Measurements from ENCODE around the gene GALNT16.

The GALNT16 gene

DNA sequence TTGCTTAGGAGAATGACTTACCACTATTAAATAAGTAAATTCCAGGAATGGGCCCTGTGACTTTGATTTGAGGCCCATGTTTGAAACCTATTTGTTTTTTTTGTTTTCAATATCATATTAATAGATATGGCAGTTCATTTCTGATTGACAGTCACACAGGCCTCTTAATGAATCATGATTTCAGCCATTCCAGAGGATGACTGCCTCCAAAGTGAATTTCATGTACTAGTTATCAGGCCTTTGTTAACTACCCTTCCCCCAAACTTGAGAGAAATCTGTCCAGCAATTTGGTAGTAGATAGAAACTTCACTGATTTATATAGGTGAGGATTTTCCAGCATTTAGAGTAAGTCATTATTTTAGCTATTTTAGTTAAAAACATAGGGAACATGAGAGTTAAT is 25.9 kb upstream of the GALNT16 start:
- H3K36me3 ChIP-seq (ENCODE audit: insufficient read depth, low read length), result peaks cover 3% of the 10 kb centered on the region

GRCh38 chr14:69235708-69236107 is 24.2 kb upstream of the GALNT16 start:
- no peaks in the 10 kb centered on the region for H4K20me1 ChIP-seq (ENCODE audit: insufficient read depth, low read length)
- H3K79me2 ChIP-seq (ENCODE audit: insufficient read depth, low read length), result no peaks in the 10 kb centered on the region
- ATAC-seq (ENCODE audit: insufficient read depth, low read depth), result no peak
- no peak overlapping the region for H2AFZ ChIP-seq (ENCODE audit: low read depth, low read length)
- no peak overlapping the region for H3K27ac ChIP-seq (ENCODE audit: low read length)
- TF ChIP-seq EZH2 (IDR thresholded peaks at IDR 0.05; ENCODE audit: borderline replicate concordance, low read depth, low read length, severe bottlenecking), result no peak
- TF ChIP-seq, protein P1, sequence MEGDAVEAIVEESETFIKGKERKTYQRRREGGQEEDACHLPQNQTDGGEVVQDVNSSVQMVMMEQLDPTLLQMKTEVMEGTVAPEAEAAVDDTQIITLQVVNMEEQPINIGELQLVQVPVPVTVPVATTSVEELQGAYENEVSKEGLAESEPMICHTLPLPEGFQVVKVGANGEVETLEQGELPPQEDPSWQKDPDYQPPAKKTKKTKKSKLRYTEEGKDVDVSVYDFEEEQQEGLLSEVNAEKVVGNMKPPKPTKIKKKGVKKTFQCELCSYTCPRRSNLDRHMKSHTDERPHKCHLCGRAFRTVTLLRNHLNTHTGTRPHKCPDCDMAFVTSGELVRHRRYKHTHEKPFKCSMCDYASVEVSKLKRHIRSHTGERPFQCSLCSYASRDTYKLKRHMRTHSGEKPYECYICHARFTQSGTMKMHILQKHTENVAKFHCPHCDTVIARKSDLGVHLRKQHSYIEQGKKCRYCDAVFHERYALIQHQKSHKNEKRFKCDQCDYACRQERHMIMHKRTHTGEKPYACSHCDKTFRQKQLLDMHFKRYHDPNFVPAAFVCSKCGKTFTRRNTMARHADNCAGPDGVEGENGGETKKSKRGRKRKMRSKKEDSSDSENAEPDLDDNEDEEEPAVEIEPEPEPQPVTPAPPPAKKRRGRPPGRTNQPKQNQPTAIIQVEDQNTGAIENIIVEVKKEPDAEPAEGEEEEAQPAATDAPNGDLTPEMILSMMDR (IDR thresholded peaks at IDR 0.05; ENCODE audit: borderline replicate concordance, extremely low read depth, low read length, poor library complexity, severe bottlenecking), result no peak
- no peaks in the 10 kb centered on the region for H3K4me1 ChIP-seq (ENCODE audit: insufficient read depth, low read length)
- H3K27me3 ChIP-seq (ENCODE audit: insufficient read depth, low read length, poor library complexity), result no peaks in the 10 kb centered on the region
- H3K9ac ChIP-seq (ENCODE audit: low read depth, low read length), result no peak overlapping the region
- H3K4me2 ChIP-seq (ENCODE audit: insufficient read depth, low read length), result no peak overlapping the region
- no peak overlapping the region for H3K4me3 ChIP-seq (ENCODE audit: low read depth in 1 of 2, low read length in 2 of 2)
- no peaks in the 10 kb centered on the region for H3K9me3 ChIP-seq (ENCODE audit: insufficient read depth, low read length, severe bottlenecking)
- H3K36me3 ChIP-seq (ENCODE audit: insufficient read depth, low read length), result peaks cover 3% of the 10 kb centered on the region
- DNase-seq, result no peak

More for the DNA sequence above, 25.9 kb upstream of the GALNT16 start:
- DNase-seq (no peak), ATAC-seq (ENCODE audit: insufficient read depth, low read depth) (no peak)
- no peak overlapping the region for H3K4me3 ChIP-seq (ENCODE audit: low read depth in 1 of 2, low read length in 2 of 2)
- H3K27me3 ChIP-seq (ENCODE audit: insufficient read depth, low read length, poor library complexity), result no peaks in the 10 kb centered on the region
- no peak overlapping the region for H2AFZ ChIP-seq (ENCODE audit: low read depth, low read length)
- no peak overlapping the region for H3K27ac ChIP-seq (ENCODE audit: low read length)
- H3K4me1 ChIP-seq (ENCODE audit: insufficient read depth, low read length), result no peaks in the 10 kb centered on the region
- H3K4me2 ChIP-seq (ENCODE audit: insufficient read depth, low read length), result no peak overlapping the region
- no peaks in the 10 kb centered on the region for H3K79me2 ChIP-seq (ENCODE audit: insufficient read depth, low read length)
- TF ChIP-seq EZH2 (IDR thresholded peaks at IDR 0.05; ENCODE audit: borderline replicate concordance, low read depth, low read length, severe bottlenecking), result no peak
- TF ChIP-seq, protein P1 (IDR thresholded peaks at IDR 0.05; ENCODE audit: borderline replicate concordance, extremely low read depth, low read length, poor library complexity, severe bottlenecking), result no peak
- H3K9me3 ChIP-seq (ENCODE audit: insufficient read depth, low read length, severe bottlenecking), result no peaks in the 10 kb centered on the region
- H4K20me1 ChIP-seq (ENCODE audit: insufficient read depth, low read length), result no peaks in the 10 kb centered on the region
- no peak overlapping the region for H3K9ac ChIP-seq (ENCODE audit: low read depth, low read length)

DNA sequence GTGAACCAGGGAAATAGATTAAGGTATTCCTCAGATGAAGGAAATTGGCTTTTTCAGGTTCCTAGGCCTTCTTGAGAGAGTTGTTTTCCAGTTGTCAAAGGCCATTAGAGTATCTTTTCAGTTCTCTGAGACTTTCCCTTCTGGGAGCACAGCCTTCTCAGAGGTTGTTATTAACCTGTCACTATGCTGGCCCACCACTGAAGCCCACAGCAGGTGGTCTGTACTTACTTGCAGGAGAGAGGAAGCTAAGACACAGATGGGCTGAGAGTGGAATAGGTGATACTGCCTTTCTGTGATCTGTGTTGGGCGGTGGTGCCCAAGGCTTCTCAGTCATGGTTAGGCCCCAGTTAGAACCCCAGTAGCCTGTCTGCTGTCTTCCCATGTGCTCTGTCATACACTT is 22.8 kb upstream of the GALNT16 start:
- no peak for ATAC-seq (ENCODE audit: insufficient read depth, low read depth)

More for the DNA sequence above, 22.8 kb upstream of the GALNT16 start:
- TF ChIP-seq EZH2 (IDR thresholded peaks at IDR 0.05; ENCODE audit: borderline replicate concordance, low read depth, low read length, severe bottlenecking), result no peak
- TF ChIP-seq, protein P1 (IDR thresholded peaks at IDR 0.05; ENCODE audit: borderline replicate concordance, extremely low read depth, low read length, poor library complexity, severe bottlenecking), result no peak
- H3K4me1 ChIP-seq (ENCODE audit: insufficient read depth, low read length), result no peaks in the 10 kb centered on the region
- DNase-seq, result no peak
- H3K79me2 ChIP-seq (ENCODE audit: insufficient read depth, low read length), result no peaks in the 10 kb centered on the region
- H3K36me3 ChIP-seq (ENCODE audit: insufficient read depth, low read length), result peaks cover 3% of the 10 kb centered on the region
- no peaks in the 10 kb centered on the region for H3K9me3 ChIP-seq (ENCODE audit: insufficient read depth, low read length, severe bottlenecking)
- no peaks in the 10 kb centered on the region for H4K20me1 ChIP-seq (ENCODE audit: insufficient read depth, low read length)
- H3K27ac ChIP-seq (ENCODE audit: low read length), result no peak overlapping the region
- H3K4me2 ChIP-seq (ENCODE audit: insufficient read depth, low read length), result no peak overlapping the region
- no peak overlapping the region for H3K9ac ChIP-seq (ENCODE audit: low read depth, low read length)
- H2AFZ ChIP-seq (ENCODE audit: low read depth, low read length), result no peak overlapping the region
- H3K27me3 ChIP-seq (ENCODE audit: insufficient read depth, low read length, poor library complexity), result no peaks in the 10 kb centered on the region
- H3K4me3 ChIP-seq (ENCODE audit: low read depth in 1 of 2, low read length in 2 of 2), result no peak overlapping the region
